Fibroblast of villous mesenchyme (primary cell): Measurements from ENCODE around the gene TMCO4. TPM values are rescaled to one million over a fixed set of nuclear protein-coding genes. Genes with fewer than 3 reads are reported as not detected.
"Not testable (repeated sequence)": the region's sequence is repeated elsewhere in the genome, so short reads cannot be mapped to it uniquely, and the experiment has no call there.

Experiments used
- DNase-seq: peaks from one replicate; pipeline ENCODE4 v3.0.0-alpha.2; 2010; ENCODE audit warnings: low read depth
- H3K4me3 ChIP-seq: 2 replicates; pipeline ENCODE4 v1.5.1; 2011; ENCODE audit warnings: low read depth, mild to moderate bottlenecking, low read length
- total RNA-seq: library from RNA; depleted of rRNA; stranded (reverse); fragments of >200 nt; gene quantifications from 2 replicates; pipeline ENCODE4 v1.2.3, GENCODE V29; 2012
- TF ChIP-seq, protein P1 (sequence below): IDR thresholded peaks from 2 replicates; pipeline ENCODE4 v1.5.1; 2012; ENCODE audit warnings: low read depth, mild to moderate bottlenecking, low read length; ENCODE audit not compliant: insufficient read depth

Gene TMCO4
- total RNA-seq, 1 donor: 20.7 TPM

DNA sequence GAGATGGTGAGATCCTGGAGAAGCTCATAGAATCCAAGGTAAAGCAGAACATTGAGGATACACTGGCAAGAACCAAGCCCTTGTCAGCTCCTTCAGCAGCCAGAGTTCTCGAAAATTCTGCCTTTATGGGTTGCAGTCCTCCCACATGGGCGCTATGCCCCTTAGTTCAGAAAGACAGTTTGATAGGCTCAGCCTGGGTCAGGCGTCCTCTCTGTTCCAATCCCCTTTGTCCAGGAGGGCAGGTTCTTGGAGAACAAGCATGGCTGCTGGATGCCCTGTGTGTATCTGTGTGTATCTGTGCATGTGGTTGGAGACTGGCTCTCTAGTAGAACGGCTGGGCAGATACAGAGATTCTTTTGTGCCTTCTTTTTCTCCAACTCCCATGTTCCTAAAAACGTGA is 163.7 kb downstream of the TMCO4 start:
- H3K4me3 ChIP-seq: no peak overlapping the region
- TF ChIP-seq, protein P1, sequence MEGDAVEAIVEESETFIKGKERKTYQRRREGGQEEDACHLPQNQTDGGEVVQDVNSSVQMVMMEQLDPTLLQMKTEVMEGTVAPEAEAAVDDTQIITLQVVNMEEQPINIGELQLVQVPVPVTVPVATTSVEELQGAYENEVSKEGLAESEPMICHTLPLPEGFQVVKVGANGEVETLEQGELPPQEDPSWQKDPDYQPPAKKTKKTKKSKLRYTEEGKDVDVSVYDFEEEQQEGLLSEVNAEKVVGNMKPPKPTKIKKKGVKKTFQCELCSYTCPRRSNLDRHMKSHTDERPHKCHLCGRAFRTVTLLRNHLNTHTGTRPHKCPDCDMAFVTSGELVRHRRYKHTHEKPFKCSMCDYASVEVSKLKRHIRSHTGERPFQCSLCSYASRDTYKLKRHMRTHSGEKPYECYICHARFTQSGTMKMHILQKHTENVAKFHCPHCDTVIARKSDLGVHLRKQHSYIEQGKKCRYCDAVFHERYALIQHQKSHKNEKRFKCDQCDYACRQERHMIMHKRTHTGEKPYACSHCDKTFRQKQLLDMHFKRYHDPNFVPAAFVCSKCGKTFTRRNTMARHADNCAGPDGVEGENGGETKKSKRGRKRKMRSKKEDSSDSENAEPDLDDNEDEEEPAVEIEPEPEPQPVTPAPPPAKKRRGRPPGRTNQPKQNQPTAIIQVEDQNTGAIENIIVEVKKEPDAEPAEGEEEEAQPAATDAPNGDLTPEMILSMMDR: no peak
- DNase-seq: no peak

DNA sequence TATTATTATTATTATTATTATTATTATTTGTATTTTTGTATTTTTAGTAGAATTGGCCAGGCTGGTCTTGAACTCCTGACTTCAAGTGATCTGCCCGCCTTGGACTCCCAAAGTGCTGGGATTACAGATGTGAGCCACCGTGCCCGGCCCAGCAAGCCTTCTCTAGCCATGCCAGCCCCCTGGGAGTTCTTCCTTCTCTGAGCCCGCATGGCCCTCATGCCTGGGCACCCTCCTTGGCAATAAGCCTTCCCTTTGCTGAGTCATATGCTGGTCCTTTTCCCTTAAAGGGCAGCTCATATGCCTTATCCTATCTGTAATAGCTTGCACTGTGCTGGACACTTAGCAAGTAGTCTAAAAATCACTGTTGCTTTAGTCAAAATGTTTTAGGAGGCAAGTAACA is 164.1 kb downstream of the TMCO4 start:
- no peak for DNase-seq
- TF ChIP-seq, protein P1: no peak
- no peak overlapping the region for H3K4me3 ChIP-seq

DNA sequence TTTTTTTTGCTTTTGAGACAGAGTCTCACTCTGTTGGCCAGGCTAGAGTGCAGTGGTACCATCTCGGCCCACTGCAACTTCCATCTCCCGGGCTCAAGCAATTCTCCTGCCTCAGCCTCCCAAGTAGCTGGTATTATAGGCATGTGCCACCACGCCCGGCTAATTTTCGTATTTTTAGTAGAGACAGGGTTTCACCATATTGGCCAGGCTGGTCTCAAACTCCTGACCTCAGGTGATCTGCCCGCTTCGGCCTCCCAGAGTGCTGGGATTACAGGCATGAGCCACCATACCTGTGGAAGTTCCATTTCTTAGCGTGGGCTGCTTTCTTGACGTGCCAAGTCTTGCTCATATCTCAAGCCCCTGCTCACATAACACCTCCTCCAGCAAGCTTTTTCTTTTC is 164.7 kb downstream of the TMCO4 start:
- H3K4me3 ChIP-seq, DNase-seq: not testable (repeated sequence)

DNA sequence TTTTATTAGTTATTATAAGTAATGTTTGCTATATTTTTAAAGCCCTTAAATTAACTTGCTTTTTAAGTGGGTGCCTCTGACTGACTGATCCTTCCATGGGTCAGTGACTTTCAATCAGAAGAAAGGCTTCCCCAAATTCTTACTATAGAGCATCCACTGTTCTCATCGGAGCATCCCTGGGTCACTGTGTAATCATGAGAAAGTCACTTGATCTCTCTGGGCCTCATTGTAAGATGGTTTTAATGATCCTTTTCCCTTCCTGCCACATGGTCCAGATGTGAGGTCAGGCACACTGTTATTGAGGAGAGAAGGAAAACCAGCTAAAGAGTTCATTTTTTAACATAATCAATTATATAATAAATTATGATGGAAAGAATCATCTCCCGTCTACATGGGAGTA is 166.6 kb downstream of the TMCO4 start:
- TF ChIP-seq, protein P1: no peak
- H3K4me3 ChIP-seq: no peak overlapping the region
- DNase-seq: no peak

Other genes starting within 250 kb of the TMCO4 start
- gene NBL1, start 155.6 kb downstream of the TMCO4 start, total RNA-seq: 61.3 and 90.5 TPM in 2 replicates
- gene HTR6, start 135.0 kb downstream of the TMCO4 start, total RNA-seq: not detected in 2 replicates
- not detected in 2 replicates for gene RNF186, start 15.4 kb upstream of the TMCO4 start, total RNA-seq
- 3.5 and 13.4 TPM in 2 replicates for gene OTUD3, start 82.5 kb upstream of the TMCO4 start, total RNA-seq
- gene PLA2G2E, start 123.7 kb upstream of the TMCO4 start, total RNA-seq: not detected in 2 replicates
- not detected in 2 replicates for gene PLA2G2A, start 179.7 kb upstream of the TMCO4 start, total RNA-seq